MM.1S (cell line): ENCODE data around the gene ABHD3.

ENCODE experiments used
- CTCF ChIP-seq: fragments of 300-600 bp; sonication (generic); IDR thresholded peaks from 2 replicates; pipeline ENCODE4 v1.5.1; 2016; ENCODE audit warnings: antibody characterized with exemption, low read length, mixed read lengths
- EZH2 ChIP-seq: fragments of 300-600 bp; sonication (generic); optimal IDR thresholded peaks from 2 replicates; pipeline ENCODE3; 2017; ENCODE audit warnings: low read depth, mild to moderate bottlenecking, antibody characterized with exemption, low read length, mixed read lengths

DNA sequence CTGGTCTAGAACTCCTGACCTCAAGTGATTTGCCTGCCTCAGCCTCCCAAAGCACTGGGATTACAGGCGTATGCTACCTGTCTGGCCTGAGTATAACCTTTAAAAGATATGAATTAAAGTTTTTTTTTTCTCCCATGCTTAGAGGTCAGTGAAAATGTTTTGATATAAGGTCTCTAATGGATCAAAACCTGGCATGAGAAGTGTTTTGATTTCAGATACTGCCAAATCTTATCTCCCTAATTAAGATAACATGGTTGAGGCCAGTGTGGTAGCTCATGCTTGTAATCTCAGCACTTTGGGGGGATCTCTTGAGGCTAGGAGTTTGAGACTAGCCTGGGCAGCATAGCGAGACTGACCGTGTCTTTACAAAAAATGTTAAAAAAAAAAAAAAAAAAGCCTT is 51.2 kb downstream of the ABHD3 start:
- TF ChIP-seq CTCF = no peak
- TF ChIP-seq EZH2 = no peak
